IMR-90 (cell line): Measurements from ENCODE around the gene NDUFAF2. TPM values are rescaled to one million over a fixed set of nuclear protein-coding genes. Genes with fewer than 3 reads are reported as not detected.

Source experiments
- ATAC-seq: fragments of 200-7000 bp; cut with Tn5 transposase; 2 replicates; pipeline ENCODE4 v1.9.1; 2020; ENCODE audit warnings: low read depth, mild to moderate bottlenecking, moderate library complexity
- BruUV-seq: library from RNA; stranded (reverse); fragments of 400-500 nt; replicated peaks from 2 replicates; lab custom pipeline; 2021; lab: Mats Ljungman, UMichigan
- CTCF ChIA-PET: fragments of 300-600 bp; formaldehyde crosslinking; extraction: SDS; loops from one replicate; lab custom pipeline; 2021; ENCODE audit warnings: antibody characterized with exemption; lab: Yijun Ruan, JAX
- POLR2A ChIA-PET: fragments of 300-600 bp; sonication (Branson Sonifier 250); formaldehyde crosslinking; loops from one replicate; lab custom pipeline; 2022; ENCODE audit warnings: antibody characterized with exemption; ENCODE audit not compliant: unreplicated experiment; lab: Charles Lee
- DNase-seq: peaks from one replicate; pipeline ENCODE4 v3.0.0; 2013
- H2AFZ ChIP-seq: replicated peaks from 2 replicates; pipeline ENCODE3; 2013; ENCODE audit warnings: low read length, mild to moderate bottlenecking; ENCODE audit not compliant: poor library complexity
- H2AK5ac ChIP-seq: 2 replicates; pipeline ENCODE4 v1.6.1; 2013; ENCODE audit warnings: low read depth, low read length, inconsistent platforms
- H2AK9ac ChIP-seq: replicated peaks from 2 replicates; pipeline ENCODE3; 2013; ENCODE audit warnings: mild to moderate bottlenecking, low read depth, low read length, moderate library complexity; ENCODE audit not compliant: poor library complexity
- H2BK120ac ChIP-seq: 2 replicates; pipeline ENCODE4 v1.6.1; 2013; ENCODE audit warnings: low read depth, low read length, inconsistent platforms
- H2BK15ac ChIP-seq: 3 replicates; pipeline ENCODE4 v1.6.1; 2013; ENCODE audit warnings: low read depth, low read length, inconsistent platforms
- H2BK20ac ChIP-seq: 2 replicates; pipeline ENCODE4 v1.6.1; 2013; ENCODE audit warnings: low read depth, mild to moderate bottlenecking, inconsistent platforms, low read length, moderate library complexity
- H2BK5ac ChIP-seq: 2 replicates; pipeline ENCODE4 v1.6.1; 2013; ENCODE audit warnings: mild to moderate bottlenecking, low read depth, low read length, inconsistent platforms; ENCODE audit not compliant: poor library complexity, severe bottlenecking
- H3K14ac ChIP-seq: replicated peaks from 2 replicates; pipeline ENCODE4 v1.6.1; 2013; ENCODE audit warnings: low read depth, low read length, inconsistent platforms
- H3K18ac ChIP-seq: 2 replicates; pipeline ENCODE4 v1.6.1; 2013; ENCODE audit warnings: low read depth, low read length, control low read depth
- H3K23ac ChIP-seq: 2 replicates; pipeline ENCODE4 v1.6.1; 2013; ENCODE audit warnings: low read depth, low read length, inconsistent platforms
- H3K27ac ChIP-seq: 2 replicates; pipeline ENCODE4 v1.5.1; 2013; ENCODE audit warnings: mild to moderate bottlenecking, control low read depth, low read length; ENCODE audit not compliant: insufficient read depth
- H3K27me3 ChIP-seq: 2 replicates; pipeline ENCODE4 v1.6.1; 2013; ENCODE audit warnings: low read length; ENCODE audit not compliant: control insufficient read depth, insufficient read depth
- H3K36me3 ChIP-seq: 2 replicates; pipeline ENCODE4 v1.6.1; 2013; ENCODE audit warnings: low read length, mixed read lengths; ENCODE audit not compliant: control insufficient read depth, insufficient read depth
- H3K4ac ChIP-seq: 2 replicates; pipeline ENCODE4 v1.6.1; 2013; ENCODE audit warnings: low read depth, low read length, inconsistent platforms
- H3K4me1 ChIP-seq: 2 replicates; pipeline ENCODE4 v1.6.1; 2013; ENCODE audit warnings: low read length, mixed read lengths; ENCODE audit not compliant: control insufficient read depth, insufficient read depth
- H3K4me2 ChIP-seq: 2 replicates; pipeline ENCODE4 v1.6.1; 2013; ENCODE audit warnings: low read depth, mild to moderate bottlenecking, control low read depth, low read length, moderate library complexity
- H3K4me3 ChIP-seq: 2 replicates; pipeline ENCODE4 v1.5.1; 2013; ENCODE audit warnings: low read depth, mild to moderate bottlenecking, control low read depth, low read length, moderate library complexity; ENCODE audit not compliant: insufficient read depth
- H3K56ac ChIP-seq: 2 replicates; pipeline ENCODE4 v1.6.1; 2013; ENCODE audit warnings: low read length, inconsistent platforms; ENCODE audit not compliant: insufficient read depth; ENCODE audit errors: extremely low read depth
- H3K79me1 ChIP-seq, 2 experiments: 2 replicates each; pipeline ENCODE4 v1.6.1; 2013; ENCODE audit warnings: low read length in 2 of 2, inconsistent platforms in 1 of 2, low read depth in 1 of 2
- H3K9ac ChIP-seq: 2 replicates; pipeline ENCODE4 v1.6.1; 2013; ENCODE audit warnings: low read depth, low read length, control low read depth
- H3K9me1 ChIP-seq: 2 replicates; pipeline ENCODE4 v1.6.1; 2013; ENCODE audit warnings: low read length, inconsistent platforms; ENCODE audit not compliant: insufficient read depth
- H3K9me3 ChIP-seq: 2 replicates; pipeline ENCODE4 v1.6.1; 2013; ENCODE audit warnings: low read length; ENCODE audit not compliant: control insufficient read depth, insufficient read depth
- H4K20me1 ChIP-seq: 2 replicates; pipeline ENCODE4 v1.6.1; 2013; ENCODE audit warnings: low read length, inconsistent platforms; ENCODE audit not compliant: insufficient read depth
- H4K5ac ChIP-seq: 2 replicates; pipeline ENCODE4 v1.6.1; 2013; ENCODE audit warnings: mild to moderate bottlenecking, low read depth, low read length, control low read depth
- H4K8ac ChIP-seq, 2 experiments: 2 replicates each; pipeline ENCODE4 v1.6.1; 2013; ENCODE audit warnings: low read depth in 2 of 2, low read length in 2 of 2, control low read depth in 1 of 2, inconsistent platforms in 1 of 2
- H4K91ac ChIP-seq: 2 replicates; pipeline ENCODE4 v1.6.1; 2013; ENCODE audit warnings: low read depth, low read length, inconsistent platforms; ENCODE audit not compliant: insufficient read depth
- POLR2A ChIP-seq: IDR thresholded peaks from 2 replicates; pipeline ENCODE4 v1.6.1; 2012; ENCODE audit warnings: mild to moderate bottlenecking, low read depth, low read length
- WGBS, 2 experiments: methylation state at CpG; one replicate each; pipeline versions ENCODE4 v1.1.5 to v1.1.7; 2013; ENCODE audit warnings: missing lambda C conversion rate in 2 of 2; ENCODE audit not compliant: insufficient read length in 1 of 2; ENCODE audit errors: extremely low coverage in 2 of 2; 5-methylcytosine and 5-hydroxymethylcytosine counted together
- dilution Hi-C: fragments of 300-500 bp; cut with HindIII; formaldehyde crosslinking; loops from one replicate; pipeline ENCODE4 v1.14.3; 2018; ENCODE audit warnings: low sequenced_read_pairs; ENCODE audit not compliant: unreplicated experiment
- in situ Hi-C: fragments of 300-500 bp; cut with MboI; formaldehyde crosslinking; loops from 3 replicates; pipeline ENCODE4 v1.14.3; 2019; ENCODE audit warnings: low sequenced_read_pairs, inconsistent platforms, mixed read lengths
- intact Hi-C: fragments of 100-400 bp; cut with micrococcal nuclease; formaldehyde crosslinking; loops from 2 replicates; pipeline ENCODE4 v1.10.0; 2022
- polyA plus RNA-seq, 3 experiments: library from polyadenylated mRNA; depleted of rRNA; stranded (reverse); fragments of >200 nt; gene quantifications; 2 replicates each; pipeline ENCODE4 v1.2.3, GENCODE V29; 2012; ENCODE audit warnings: low replicate concordance in 1 of 3
- total RNA-seq: library from RNA; depleted of rRNA; stranded (reverse); fragments of >200 nt; gene quantifications from 2 replicates; pipeline ENCODE4 v1.2.3, GENCODE V29; 2012

Gene NDUFAF2
- total and polyA plus RNA-seq, 2 of the 4 experiments (the other 2 are of a cell fraction) = 11.8 to 24.7 TPM

DNA sequence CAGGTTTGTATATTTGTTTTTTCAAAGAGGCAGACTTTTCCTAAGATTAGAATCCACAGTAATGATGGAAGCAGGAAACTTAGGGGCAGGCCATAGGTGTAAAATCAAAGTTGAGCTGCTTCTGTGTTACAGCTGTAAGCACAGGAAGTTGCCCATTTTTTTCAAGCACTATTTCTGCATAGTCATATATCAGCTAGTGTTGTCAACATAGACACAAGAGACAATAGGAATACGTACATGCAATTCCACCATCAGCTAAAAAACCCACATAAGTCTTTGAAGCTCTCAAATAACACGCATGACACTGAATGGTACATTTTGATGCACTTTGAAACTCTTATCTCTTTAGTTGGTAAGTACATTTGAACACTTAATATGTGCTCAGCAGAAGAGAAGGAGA, 237.4 kb downstream of the NDUFAF2 start:
- Histone ChIP-seq H2BK120ac (0 out of 2 replicates have a peak overlapping the region, but pooled peaks have one; percentile 1), H3K36me3 (no peaks in the 10 kb centered on the region), H3K9ac (no peak overlapping the region), H3K18ac (peak overlapping the region; percentile 77; the same call in 1 of the 2 replicates), H3K27ac (no peak overlapping the region), H2AK5ac (no peak overlapping the region), H3K79me1 (no peaks in the 10 kb centered on the region), H3K23ac (no peak overlapping the region), H4K5ac (no peak overlapping the region; the same call in 1 of the 2 replicates), H2AFZ (no peak overlapping the region), H3K14ac (no peak overlapping the region), H2BK20ac (no peak overlapping the region), H4K20me1 (no peaks in the 10 kb centered on the region), H2BK15ac (no peak overlapping the region), H2AK9ac (no peak overlapping the region), H3K4me3 (no peak overlapping the region), H4K91ac (no peak overlapping the region), H3K4ac (no peak overlapping the region), H3K9me1 (no peaks in the 10 kb centered on the region), H3K9me3 (no peaks in the 10 kb centered on the region), H3K56ac (no peak overlapping the region), H3K4me1 (peaks cover 8% of the 10 kb centered on the region), H3K27me3 (no peaks in the 10 kb centered on the region), H4K8ac (peak overlapping the region in 1 of 2 experiments; percentile 52; a peak in 1 of 4 replicates), H2BK5ac (peak overlapping the region; percentile 9), H3K4me2 (no peak overlapping the region)
- ATAC-seq = no peak
- ChIA-PET POLR2A (no interaction called here), CTCF (interaction anchor here (0.6 to 1.7 kb wide), 2 partner anchors 12 to 132 kb away, joined by 3 to 4 read pairs; no protein-coding TSS in a partner anchor)
- no peak for TF ChIP-seq POLR2A
- intact Hi-C loops (loop anchor here (5.0 kb wide), 2 partner anchors 120 to 150 kb away; partner anchors contain the start of gene ZSWIM6), in situ Hi-C loops (no loop called here), dilution Hi-C loops (no loop called here)
- whole genome bisulfite sequencing, 2 experiments = no CpG with 5 or more reads among the region's 2 CpGs
- no TSS peak for BruUV-seq
- peak; percentile 4 for DNase-seq
